ENCODE measurements around the gene HADH. TPM values are rescaled to one million over a fixed set of nuclear protein-coding genes. Genes with fewer than 3 reads are reported as not detected.

HADH gene
- total and polyA plus RNA-seq, 8 donors, result 14.2 to 112 (median 27.2) TPM

- H3K4me3 ChIP-seq, result no peak overlapping the region
- no peak for FAIRE-seq
- no peaks in the 10 kb centered on the region for H3K4me1 ChIP-seq
- H3K9me3 ChIP-seq, result no peaks in the 10 kb centered on the region
- no peak for DNase-seq
- H3K27ac ChIP-seq, result no peak overlapping the region
- no peaks in the 10 kb centered on the region for H3K27me3 ChIP-seq
- 82 to 91% methylated on average over 3 of the region's 3 CpGs for WGBS, 2 donors
- intact Hi-C loops (cut with DNase I), result no loop called here
- no peaks in the 10 kb centered on the region for H3K36me3 ChIP-seq
- no peak for TF ChIP-seq CTCF (IDR thresholded peaks at IDR 0.05)
- ATAC-seq, result no peak
Measured at GRCh38 chr4:107974523-107974922, 15.2 kb upstream of the HADH start.

GRCh38 chr4:107977482-107977881, 12.2 kb upstream of the HADH start:
- 85 to 91% methylated on average over 4 of the region's 4 CpGs for WGBS, 2 donors
- FAIRE-seq (no peak), ATAC-seq (no peak), DNase-seq (no peak)
- no peaks in the 10 kb centered on the region for H3K4me1 ChIP-seq
- no peaks in the 10 kb centered on the region for H3K36me3 ChIP-seq
- no peak overlapping the region for H3K4me3 ChIP-seq
- no peaks in the 10 kb centered on the region for H3K27me3 ChIP-seq
- H3K27ac ChIP-seq, result no peak overlapping the region
- intact Hi-C loops (cut with DNase I), result no loop called here
- TF ChIP-seq CTCF (IDR thresholded peaks at IDR 0.05), result no peak
- no peaks in the 10 kb centered on the region for H3K9me3 ChIP-seq

- FAIRE-seq, result no peak
- ATAC-seq, result no peak
- Histone ChIP-seq H3K27me3 (no peaks in the 10 kb centered on the region), H3K4me3 (no peak overlapping the region), H3K4me1 (no peaks in the 10 kb centered on the region), H3K36me3 (no peaks in the 10 kb centered on the region), H3K27ac (no peak overlapping the region), H3K9me3 (no peaks in the 10 kb centered on the region)
- intact Hi-C loops (cut with DNase I), result no loop called here
- WGBS, 2 donors, result 85% methylated on average over 3 of the region's 3 CpGs
- DNase-seq, result no peak
- TF ChIP-seq CTCF (IDR thresholded peaks at IDR 0.05), result no peak
Measured at GRCh38 chr4:107977966-107978705, 11.6 kb upstream of the HADH start.

GRCh38 chr4:107978716-107979451, 10.8 kb upstream of the HADH start:
- 83 to 92% methylated on average over 2 of the region's 2 CpGs for WGBS, 2 donors
- no peaks in the 10 kb centered on the region for H3K27me3 ChIP-seq
- no peak overlapping the region for H3K4me3 ChIP-seq
- no peaks in the 10 kb centered on the region for H3K9me3 ChIP-seq
- H3K36me3 ChIP-seq, result no peaks in the 10 kb centered on the region
- H3K4me1 ChIP-seq, result no peaks in the 10 kb centered on the region
- ATAC-seq (peak in 1 of 4 donors; percentile 35), FAIRE-seq (no peak), DNase-seq (no peak)
- intact Hi-C loops (cut with DNase I), result no loop called here
- TF ChIP-seq CTCF (IDR thresholded peaks at IDR 0.05), result no peak
- no peak overlapping the region for H3K27ac ChIP-seq

Data from pancreas (tissue), 10 donors.